ENCODE results near the gene SLC26A5. TPM values are rescaled to one million over a fixed set of nuclear protein-coding genes. Genes with fewer than 3 reads are reported as not detected.

The SLC26A5 gene, protein sequence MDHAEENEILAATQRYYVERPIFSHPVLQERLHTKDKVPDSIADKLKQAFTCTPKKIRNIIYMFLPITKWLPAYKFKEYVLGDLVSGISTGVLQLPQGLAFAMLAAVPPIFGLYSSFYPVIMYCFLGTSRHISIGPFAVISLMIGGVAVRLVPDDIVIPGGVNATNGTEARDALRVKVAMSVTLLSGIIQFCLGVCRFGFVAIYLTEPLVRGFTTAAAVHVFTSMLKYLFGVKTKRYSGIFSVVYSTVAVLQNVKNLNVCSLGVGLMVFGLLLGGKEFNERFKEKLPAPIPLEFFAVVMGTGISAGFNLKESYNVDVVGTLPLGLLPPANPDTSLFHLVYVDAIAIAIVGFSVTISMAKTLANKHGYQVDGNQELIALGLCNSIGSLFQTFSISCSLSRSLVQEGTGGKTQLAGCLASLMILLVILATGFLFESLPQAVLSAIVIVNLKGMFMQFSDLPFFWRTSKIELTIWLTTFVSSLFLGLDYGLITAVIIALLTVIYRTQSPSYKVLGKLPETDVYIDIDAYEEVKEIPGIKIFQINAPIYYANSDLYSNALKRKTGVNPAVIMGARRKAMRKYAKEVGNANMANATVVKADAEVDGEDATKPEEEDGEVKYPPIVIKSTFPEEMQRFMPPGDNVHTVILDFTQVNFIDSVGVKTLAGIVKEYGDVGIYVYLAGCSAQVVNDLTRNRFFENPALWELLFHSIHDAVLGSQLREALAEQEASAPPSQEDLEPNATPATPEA
- not detected in 2 replicates for total RNA-seq

DNA sequence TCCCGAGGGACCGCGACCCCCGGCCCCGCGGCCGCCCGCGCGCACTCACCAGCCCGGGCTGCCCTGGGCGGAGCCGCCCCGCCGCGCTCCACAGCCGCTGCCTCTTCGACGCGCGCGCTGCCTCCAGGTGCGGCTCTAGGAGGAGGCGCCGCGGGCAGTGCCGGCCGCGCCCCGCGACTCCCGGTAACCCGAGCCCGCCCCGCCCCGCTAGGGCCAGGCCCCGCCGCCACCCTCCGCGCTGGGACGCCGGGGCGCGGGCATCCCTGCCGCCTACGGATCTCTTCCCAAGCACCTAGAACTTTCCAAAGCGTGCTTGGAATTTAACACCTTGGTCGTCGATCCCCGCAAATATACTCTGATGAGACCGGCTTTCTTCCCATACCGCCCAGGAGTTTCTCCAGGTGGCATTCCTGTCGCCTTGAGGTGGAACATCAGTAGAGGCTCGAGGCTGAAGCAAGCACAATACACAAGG is at the start of gene SLC26A5:
Gene SLC26A5 (minus strand): TSS at position 159 of the 472 bp plus-strand sequence. CDS start 24,693 bp downstream, outside the sequence.

GRCh38 chr7:103347507-103348267 is 98.3 kb downstream of the SLC26A5 start, which contains the start of gene PSMC2:
PSMC2 (plus strand) TSS chr7:103347643; CDS start chr7:103347712, 69 bp downstream.

DNA sequence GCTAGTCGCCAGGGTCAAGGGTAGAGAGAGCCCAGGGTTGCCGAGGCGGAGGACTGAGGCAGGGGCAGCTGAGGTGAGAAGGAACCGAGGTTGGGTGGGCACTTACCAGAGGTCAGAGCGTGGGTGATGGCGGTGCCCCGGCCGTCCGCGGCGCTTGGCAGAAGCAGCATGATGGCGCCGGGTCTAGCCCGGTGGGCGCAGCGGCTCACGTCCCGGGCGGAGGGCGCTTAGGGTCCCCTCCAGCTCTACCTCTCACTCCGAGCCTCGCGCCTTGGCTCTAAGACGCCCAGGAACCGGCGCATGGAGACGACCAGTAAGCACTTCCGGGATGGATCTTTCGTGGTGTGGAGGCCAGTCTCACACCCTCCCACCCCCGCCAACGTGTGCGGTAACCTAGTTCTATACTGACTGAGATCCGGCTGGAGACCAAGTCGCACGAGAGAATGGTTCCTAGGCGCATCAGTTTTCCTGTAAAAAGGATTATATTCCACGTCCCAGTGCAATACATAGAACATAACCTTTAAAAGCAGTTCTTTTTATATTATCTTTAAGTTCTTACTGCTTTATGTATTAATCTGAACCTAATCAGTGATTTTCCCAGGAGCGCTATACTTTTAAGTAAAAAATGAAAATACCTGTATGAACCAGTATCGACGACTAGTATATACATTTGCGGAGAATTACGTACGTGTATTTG is 101.4 kb downstream of the SLC26A5 start, which contains the start of gene DNAJC2:
Gene DNAJC2 (minus strand): TSS at position 315 of the 697 bp plus-strand sequence. CDS start 145 bp downstream, at position 170.

Other genes with a start within 250 kb of the SLC26A5 start
- gene PMPCB, start 148.8 kb downstream of the SLC26A5 start, total RNA-seq, result 42.9 and 48.8 TPM in 2 replicates
- 13.9 and 16.6 TPM in 2 replicates for gene DNAJC2, start 101.4 kb downstream of the SLC26A5 start, total RNA-seq
- 116 and 182 TPM in 2 replicates for gene PSMC2, start 98.6 kb downstream of the SLC26A5 start, total RNA-seq